NT2/D1 (cell line): Measurements from ENCODE around the gene BICRAL.

Source experiments
- YY1 ChIP-seq: IDR thresholded peaks from 2 replicates; pipeline ENCODE4 v1.6.1; 2011; ENCODE audit not compliant: insufficient read length, insufficient read depth
- ZNF274 ChIP-seq: IDR thresholded peaks from 2 replicates; pipeline ENCODE4 v1.6.1; 2011; ENCODE audit warnings: mild to moderate bottlenecking, low read depth, low read length

DNA sequence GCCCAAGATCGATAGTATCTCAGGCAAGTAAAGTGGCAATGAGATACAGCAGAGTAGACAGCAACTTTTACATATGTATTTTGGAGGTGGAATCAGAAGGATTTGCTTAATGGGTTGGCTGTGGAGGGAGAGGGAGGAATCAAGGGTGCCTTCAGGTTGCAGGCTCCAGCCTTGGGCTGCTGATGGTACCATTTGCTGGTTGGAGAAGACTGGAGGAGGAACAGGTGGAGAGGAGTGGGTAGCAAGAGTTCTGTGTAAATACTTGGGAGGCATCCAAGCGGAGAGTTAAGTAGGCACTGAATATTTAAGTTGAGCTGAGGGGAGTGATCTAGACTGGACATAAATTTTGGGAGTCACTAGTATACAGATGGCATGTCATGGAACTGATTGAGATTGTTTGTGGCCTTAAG lies 5.2 kb downstream of the BICRAL start:
- no peak for TF ChIP-seq ZNF274
- no peak for TF ChIP-seq YY1
